Measurements from ENCODE around the gene SND1. TPM values are rescaled to one million over a fixed set of nuclear protein-coding genes. Genes with fewer than 3 reads are reported as not detected.

The SND1 gene
- total and polyA plus RNA-seq, 5 donors from 2014 or later: 84.4 to 121 (median 86.9) TPM

DNA sequence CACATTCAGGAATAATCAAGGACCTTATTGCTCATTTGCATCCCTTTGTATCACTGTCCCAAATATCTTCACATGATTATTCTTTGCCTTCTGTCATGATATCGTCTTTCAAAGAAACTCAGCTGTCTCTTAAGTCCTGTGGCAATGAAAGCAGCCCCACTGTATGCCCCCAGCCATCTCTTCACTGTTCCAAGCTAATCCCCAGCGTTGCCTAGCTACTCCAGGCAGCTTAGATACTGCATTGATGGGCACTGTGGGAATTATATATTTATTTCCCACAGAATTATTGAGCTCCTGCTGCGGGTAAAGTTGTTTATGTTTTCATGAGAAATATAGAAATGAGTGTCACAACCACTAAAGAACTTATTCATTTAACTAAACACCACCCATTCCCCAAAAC is 38.8 kb downstream of the SND1 start:
- Histone ChIP-seq H3K9me3 (ENCODE audit: control insufficient read depth in 2 of 2, low read length in 2 of 2) (no peaks in the 10 kb centered on the region), H3K36me3 (ENCODE audit: control insufficient read depth, insufficient read depth, low read length) (peaks cover 67% of the 10 kb centered on the region), H3K4me3 (ENCODE audit: low read depth, low read length) (no peak overlapping the region), H3K27ac (ENCODE audit: insufficient read depth, low read length, poor library complexity, severe bottlenecking) (no peak overlapping the region), H3K4me1 (ENCODE audit: control insufficient read depth, insufficient read depth, low read length, poor library complexity, severe bottlenecking) (no peaks in the 10 kb centered on the region), H3K27me3 (ENCODE audit: control insufficient read depth, insufficient read depth, low read length) (no peaks in the 10 kb centered on the region)
- no peak overlapping the region for H3K4me3 Mint-ChIP-seq
- ATAC-seq (ENCODE audit: low read depth in 2 of 2): no peak
- peaks cover 7 to 31% (median 11%) of the 10 kb centered on the region in 4 donors for H3K4me1 Mint-ChIP-seq
- no peaks in the 10 kb centered on the region for H3K9me3 Mint-ChIP-seq
- DNase-seq: no peak
- peaks cover 56% of the 10 kb centered on the region for H3K36me3 Mint-ChIP-seq
- H3K27me3 Mint-ChIP-seq: no peaks in the 10 kb centered on the region
- H3K27ac Mint-ChIP-seq: no peak overlapping the region

GRCh38 chr7:127692200-127692599 is 40.2 kb downstream of the SND1 start:
- H3K36me3 ChIP-seq (ENCODE audit: control insufficient read depth, insufficient read depth, low read length): peaks cover 69% of the 10 kb centered on the region
- peak overlapping the region in 2 of 3 donors; percentile 12 to 52 for H3K27ac Mint-ChIP-seq

GRCh38 chr7:127699853-127700252 is 47.9 kb downstream of the SND1 start:
- H3K9me3 Mint-ChIP-seq: no peaks in the 10 kb centered on the region
- H3K4me3 Mint-ChIP-seq: no peak overlapping the region
- H3K4me1 Mint-ChIP-seq: peaks cover 0 to 5% (median 2%) of the 10 kb centered on the region in 4 donors
- H3K36me3 Mint-ChIP-seq: peaks cover 69% of the 10 kb centered on the region
- H3K27me3 ChIP-seq (ENCODE audit: control insufficient read depth, insufficient read depth, low read length): no peaks in the 10 kb centered on the region
- no peak overlapping the region for H3K4me3 ChIP-seq (ENCODE audit: low read depth, low read length)
- H3K27ac ChIP-seq (ENCODE audit: insufficient read depth, low read length, poor library complexity, severe bottlenecking): no peak overlapping the region
- ATAC-seq (ENCODE audit: low read depth in 2 of 2) (no peak), DNase-seq (no peak)
- H3K27me3 Mint-ChIP-seq: no peaks in the 10 kb centered on the region
- H3K9me3 ChIP-seq (ENCODE audit: control insufficient read depth in 2 of 2, low read length in 2 of 2): no peaks in the 10 kb centered on the region
- peaks cover 92% of the 10 kb centered on the region for H3K36me3 ChIP-seq (ENCODE audit: control insufficient read depth, insufficient read depth, low read length)
- peak overlapping the region in 1 of 3 donors; percentile 64 for H3K27ac Mint-ChIP-seq
- H3K4me1 ChIP-seq (ENCODE audit: control insufficient read depth, insufficient read depth, low read length, poor library complexity, severe bottlenecking): no peaks in the 10 kb centered on the region

More at GRCh38 chr7:127692200-127692599, 40.2 kb downstream of the SND1 start:
- H3K27me3 ChIP-seq (ENCODE audit: control insufficient read depth, insufficient read depth, low read length): no peaks in the 10 kb centered on the region
- no peaks in the 10 kb centered on the region for H3K9me3 ChIP-seq (ENCODE audit: control insufficient read depth in 2 of 2, low read length in 2 of 2)
- Mint-ChIP-seq H3K4me3 (no peak overlapping the region), H3K9me3 (no peaks in the 10 kb centered on the region), H3K27me3 (no peaks in the 10 kb centered on the region), H3K4me1 (peaks cover 7 to 33% (median 12%) of the 10 kb centered on the region in 4 donors), H3K36me3 (peaks cover 55% of the 10 kb centered on the region)
- ATAC-seq (ENCODE audit: low read depth in 2 of 2) (no peak), DNase-seq (no peak)
- no peak overlapping the region for H3K4me3 ChIP-seq (ENCODE audit: low read depth, low read length)
- H3K27ac ChIP-seq (ENCODE audit: insufficient read depth, low read length, poor library complexity, severe bottlenecking): no peak overlapping the region
- H3K4me1 ChIP-seq (ENCODE audit: control insufficient read depth, insufficient read depth, low read length, poor library complexity, severe bottlenecking): no peaks in the 10 kb centered on the region

DNA sequence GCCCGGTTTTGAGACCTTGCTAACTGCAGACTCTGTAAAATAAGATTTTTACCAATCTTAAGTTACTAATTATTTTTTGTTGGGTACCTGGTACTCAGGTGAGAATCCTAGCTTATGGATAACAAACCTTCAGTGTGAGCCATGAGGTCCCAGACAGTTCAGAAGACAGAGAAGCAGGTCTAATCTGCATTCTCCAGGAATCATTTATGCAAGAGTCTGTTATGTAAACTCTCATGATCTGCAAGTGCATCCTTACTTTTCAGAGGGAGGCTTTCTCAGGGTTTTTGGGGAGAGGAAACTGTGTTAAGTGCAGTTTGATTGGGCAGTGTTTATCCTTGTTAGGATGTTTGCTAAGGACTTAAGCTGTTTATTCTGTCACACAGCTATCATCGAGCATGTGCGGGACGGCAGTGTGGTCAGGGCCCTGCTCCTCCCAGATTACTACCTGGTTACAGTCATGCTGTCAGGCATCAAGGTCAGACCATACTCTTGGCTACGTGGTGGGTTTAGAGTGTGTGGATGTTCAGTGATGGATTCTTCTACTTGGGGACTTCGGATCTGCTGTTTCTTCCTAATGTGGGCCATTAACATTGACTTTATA is 50.2 kb downstream of the SND1 start:
- Histone ChIP-seq H3K4me3 (ENCODE audit: low read depth, low read length) (no peak overlapping the region), H3K9me3 (ENCODE audit: control insufficient read depth in 2 of 2, low read length in 2 of 2) (no peaks in the 10 kb centered on the region), H3K27me3 (ENCODE audit: control insufficient read depth, insufficient read depth, low read length) (no peaks in the 10 kb centered on the region), H3K4me1 (ENCODE audit: control insufficient read depth, insufficient read depth, low read length, poor library complexity, severe bottlenecking) (no peaks in the 10 kb centered on the region), H3K36me3 (ENCODE audit: control insufficient read depth, insufficient read depth, low read length) (peaks cover 90% of the 10 kb centered on the region), H3K27ac (ENCODE audit: insufficient read depth, low read length, poor library complexity, severe bottlenecking) (no peak overlapping the region)
- Mint-ChIP-seq H3K27ac (no peak overlapping the region), H3K27me3 (no peaks in the 10 kb centered on the region), H3K9me3 (no peaks in the 10 kb centered on the region), H3K36me3 (peaks cover 69% of the 10 kb centered on the region), H3K4me3 (no peak overlapping the region), H3K4me1 (no peaks in the 10 kb centered on the region)
- DNase-seq: no peak
- no peak for ATAC-seq (ENCODE audit: low read depth in 2 of 2)

DNA sequence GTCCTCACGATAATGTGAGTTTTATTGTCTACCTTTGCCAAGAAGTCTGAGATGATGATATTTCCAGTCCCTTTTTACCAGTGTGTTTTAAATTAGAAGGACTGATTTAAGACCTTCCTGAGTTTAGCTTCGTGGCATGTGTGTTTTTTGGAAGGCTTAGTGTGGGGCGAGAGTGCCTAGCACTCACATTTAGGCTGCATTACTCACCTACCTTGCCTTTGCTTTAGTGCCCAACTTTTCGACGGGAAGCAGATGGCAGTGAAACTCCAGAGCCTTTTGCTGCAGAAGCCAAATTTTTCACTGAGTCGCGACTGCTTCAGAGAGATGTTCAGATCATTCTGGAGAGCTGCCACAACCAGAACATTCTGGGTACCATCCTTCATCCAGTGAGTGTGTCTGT is 50.9 kb downstream of the SND1 start:
- peaks cover 91% of the 10 kb centered on the region for H3K36me3 ChIP-seq (ENCODE audit: control insufficient read depth, insufficient read depth, low read length)

GRCh38 chr7:127704211-127704610 is 52.2 kb downstream of the SND1 start:
- DNase-seq: no peak
- ATAC-seq (ENCODE audit: low read depth in 2 of 2): no peak
- H3K27me3 Mint-ChIP-seq: no peaks in the 10 kb centered on the region
- H3K36me3 Mint-ChIP-seq: peaks cover 62% of the 10 kb centered on the region
- H3K4me1 Mint-ChIP-seq: peaks cover 0 to 10% (median 0%) of the 10 kb centered on the region in 4 donors
- H3K4me3 Mint-ChIP-seq: no peak overlapping the region
- H3K9me3 Mint-ChIP-seq: no peaks in the 10 kb centered on the region
- no peaks in the 10 kb centered on the region for H3K4me1 ChIP-seq (ENCODE audit: control insufficient read depth, insufficient read depth, low read length, poor library complexity, severe bottlenecking)
- no peak overlapping the region for H3K4me3 ChIP-seq (ENCODE audit: low read depth, low read length)
- no peak overlapping the region for H3K27ac ChIP-seq (ENCODE audit: insufficient read depth, low read length, poor library complexity, severe bottlenecking)
- H3K9me3 ChIP-seq (ENCODE audit: control insufficient read depth in 2 of 2, low read length in 2 of 2): no peaks in the 10 kb centered on the region
- peaks cover 87% of the 10 kb centered on the region for H3K36me3 ChIP-seq (ENCODE audit: control insufficient read depth, insufficient read depth, low read length)
- peak overlapping the region in 1 of 3 donors; percentile 45 for H3K27ac Mint-ChIP-seq
- no peaks in the 10 kb centered on the region for H3K27me3 ChIP-seq (ENCODE audit: control insufficient read depth, insufficient read depth, low read length)

More for the DNA sequence above, 50.9 kb downstream of the SND1 start:
- Histone ChIP-seq H3K4me3 (ENCODE audit: low read depth, low read length) (no peak overlapping the region), H3K9me3 (ENCODE audit: control insufficient read depth in 2 of 2, low read length in 2 of 2) (no peaks in the 10 kb centered on the region), H3K27me3 (ENCODE audit: control insufficient read depth, insufficient read depth, low read length) (no peaks in the 10 kb centered on the region), H3K4me1 (ENCODE audit: control insufficient read depth, insufficient read depth, low read length, poor library complexity, severe bottlenecking) (no peaks in the 10 kb centered on the region), H3K27ac (ENCODE audit: insufficient read depth, low read length, poor library complexity, severe bottlenecking) (no peak overlapping the region)
- Mint-ChIP-seq H3K36me3 (peaks cover 65% of the 10 kb centered on the region), H3K27ac (no peak overlapping the region), H3K4me1 (peaks cover 0 to 4% (median 0%) of the 10 kb centered on the region in 4 donors), H3K9me3 (no peaks in the 10 kb centered on the region), H3K27me3 (no peaks in the 10 kb centered on the region), H3K4me3 (no peak overlapping the region)
- DNase-seq: no peak
- ATAC-seq (ENCODE audit: low read depth in 2 of 2): no peak

DNA sequence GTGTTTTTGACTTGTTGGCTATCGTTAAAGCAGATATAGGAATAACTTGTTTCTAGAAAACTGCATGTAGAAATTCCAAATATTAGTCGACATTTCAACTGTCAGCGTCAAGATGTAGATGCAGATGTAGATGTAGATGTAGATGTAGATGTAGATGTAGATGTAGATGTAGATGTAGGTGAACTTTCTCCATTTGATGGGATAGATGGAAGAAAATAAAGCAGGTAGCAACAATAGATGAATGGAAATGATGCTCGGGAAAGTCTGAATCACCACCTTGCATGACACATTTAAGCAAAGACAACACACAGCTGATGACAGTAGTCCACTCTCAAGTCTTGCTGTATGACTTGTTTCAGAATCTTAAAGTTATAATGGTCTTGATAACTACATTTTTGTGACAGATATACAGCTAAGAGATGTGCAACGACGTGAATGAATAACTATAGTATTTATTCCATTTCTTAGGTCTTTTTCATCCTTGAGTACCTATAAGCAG is 53.5 kb downstream of the SND1 start:
- Histone ChIP-seq H3K4me1 (ENCODE audit: control insufficient read depth, insufficient read depth, low read length, poor library complexity, severe bottlenecking) (no peaks in the 10 kb centered on the region), H3K9me3 (ENCODE audit: control insufficient read depth in 2 of 2, low read length in 2 of 2) (peaks cover 0 to under 1% of the 10 kb centered on the region in 2 experiments), H3K36me3 (ENCODE audit: control insufficient read depth, insufficient read depth, low read length) (peaks cover 83% of the 10 kb centered on the region), H3K27me3 (ENCODE audit: control insufficient read depth, insufficient read depth, low read length) (no peaks in the 10 kb centered on the region), H3K27ac (ENCODE audit: insufficient read depth, low read length, poor library complexity, severe bottlenecking) (no peak overlapping the region), H3K4me3 (ENCODE audit: low read depth, low read length) (no peak overlapping the region)
- peaks cover 0 to 10% (median 0%) of the 10 kb centered on the region in 4 donors for H3K4me1 Mint-ChIP-seq
- DNase-seq (no peak), ATAC-seq (ENCODE audit: low read depth in 2 of 2) (no peak)
- peaks cover 64% of the 10 kb centered on the region for H3K36me3 Mint-ChIP-seq
- no peaks in the 10 kb centered on the region for H3K9me3 Mint-ChIP-seq
- H3K27ac Mint-ChIP-seq: peak overlapping the region in 1 of 3 donors; percentile 1
- H3K27me3 Mint-ChIP-seq: no peaks in the 10 kb centered on the region
- no peak overlapping the region for H3K4me3 Mint-ChIP-seq

DNA sequence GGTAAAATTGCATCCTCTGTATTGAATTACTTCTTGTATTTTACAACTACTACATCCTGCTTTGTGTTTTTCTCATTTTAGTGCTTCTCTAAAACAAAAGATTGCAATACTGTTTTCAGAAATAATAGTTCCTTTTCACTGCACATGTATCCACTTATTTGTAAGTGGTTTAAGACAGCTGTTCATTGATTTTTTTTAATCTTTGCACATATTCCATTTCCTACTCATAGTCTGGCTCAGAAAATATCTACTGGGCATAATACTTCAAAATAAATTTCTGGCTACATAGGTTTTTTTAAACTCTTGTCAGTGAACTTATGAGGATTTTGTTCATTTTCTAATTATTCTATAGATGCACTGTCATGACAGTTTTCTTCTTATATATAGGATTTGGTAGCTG is 54.8 kb downstream of the SND1 start:
- Mint-ChIP-seq H3K9me3 (peaks cover 0 to 3% (median 0%) of the 10 kb centered on the region in 7 donors), H3K4me1 (peaks cover 0 to 10% (median 0%) of the 10 kb centered on the region in 4 donors), H3K27ac (no peak overlapping the region), H3K27me3 (no peaks in the 10 kb centered on the region), H3K4me3 (no peak overlapping the region), H3K36me3 (peaks cover 68% of the 10 kb centered on the region)
- Histone ChIP-seq H3K36me3 (ENCODE audit: control insufficient read depth, insufficient read depth, low read length) (peaks cover 83% of the 10 kb centered on the region), H3K9me3 (ENCODE audit: control insufficient read depth in 2 of 2, low read length in 2 of 2) (peaks cover 4 to 9% of the 10 kb centered on the region in 2 experiments), H3K27ac (ENCODE audit: insufficient read depth, low read length, poor library complexity, severe bottlenecking) (no peak overlapping the region), H3K4me1 (ENCODE audit: control insufficient read depth, insufficient read depth, low read length, poor library complexity, severe bottlenecking) (no peaks in the 10 kb centered on the region), H3K4me3 (ENCODE audit: low read depth, low read length) (no peak overlapping the region), H3K27me3 (ENCODE audit: control insufficient read depth, insufficient read depth, low read length) (no peaks in the 10 kb centered on the region)
- ATAC-seq (ENCODE audit: low read depth in 2 of 2): no peak
- DNase-seq: no peak
